NCI-H2196 treated with DMSO at 0.1 percent for 48 hours (cell line): ENCODE results near the gene CUX1.

ENCODE experiments used
- DNase-seq: peaks from one replicate; lab custom pipeline; 2025; ENCODE audit not compliant: unreplicated experiment; lab: John Stamatoyannopoulos, UW

CUX1 gene

DNA sequence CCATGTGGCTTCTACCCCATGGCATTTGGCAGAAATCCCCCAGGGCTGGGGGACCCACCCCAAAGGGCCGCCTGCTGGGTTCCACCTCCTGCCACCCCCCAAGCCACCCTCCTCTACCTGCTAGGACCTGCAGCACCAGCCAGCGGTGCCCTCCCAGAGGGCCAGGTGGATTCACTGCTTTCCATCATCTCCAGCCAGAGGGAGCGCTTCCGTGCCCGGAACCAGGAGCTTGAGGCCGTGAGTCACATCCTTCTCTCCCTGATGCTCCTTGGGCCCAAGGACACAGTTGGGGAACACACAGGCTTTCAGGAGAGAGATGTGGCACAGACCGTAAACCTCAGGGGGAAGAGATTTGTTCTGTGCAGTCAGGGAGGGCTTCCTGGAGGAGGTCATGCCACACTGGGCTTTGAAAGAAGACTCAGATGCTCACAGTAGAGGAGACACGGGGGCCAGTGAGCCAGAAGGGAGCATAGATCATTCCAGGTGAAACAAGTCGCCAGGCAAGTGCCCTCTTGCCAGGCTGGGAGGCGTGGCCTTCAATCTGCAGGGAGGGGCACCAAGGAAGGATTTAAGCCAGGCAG is 457.8 kb downstream of the CUX1 start:
- DNase-seq = no peak

GRCh38 chr7:102277901-102278300 is 460.5 kb downstream of the CUX1 start:
- DNase-seq = no peak

- peak; percentile 30 for DNase-seq
Measured at GRCh38 chr7:102279537-102280400, 462.3 kb downstream of the CUX1 start.

DNA sequence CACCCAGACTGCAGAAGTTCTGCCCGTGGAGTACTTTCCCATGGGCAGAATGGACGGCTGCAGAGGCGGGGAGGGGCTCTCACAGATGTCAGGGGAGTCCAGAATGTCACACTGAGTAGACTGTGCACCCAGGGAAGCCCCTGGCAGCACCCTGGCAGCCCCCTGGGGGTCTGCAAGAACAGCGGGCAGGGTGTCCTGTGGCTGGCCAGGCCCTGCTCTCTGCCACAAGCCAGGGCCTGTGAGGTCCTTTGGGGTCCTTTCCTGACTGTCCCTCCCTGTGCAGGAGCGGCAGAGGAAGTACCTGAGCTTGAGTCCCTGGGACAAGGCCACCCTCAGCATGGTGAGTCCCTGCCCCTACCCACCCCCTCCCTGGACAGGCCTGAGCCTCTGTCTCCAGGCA is 463.1 kb downstream of the CUX1 start:
- no peak for DNase-seq

DNA sequence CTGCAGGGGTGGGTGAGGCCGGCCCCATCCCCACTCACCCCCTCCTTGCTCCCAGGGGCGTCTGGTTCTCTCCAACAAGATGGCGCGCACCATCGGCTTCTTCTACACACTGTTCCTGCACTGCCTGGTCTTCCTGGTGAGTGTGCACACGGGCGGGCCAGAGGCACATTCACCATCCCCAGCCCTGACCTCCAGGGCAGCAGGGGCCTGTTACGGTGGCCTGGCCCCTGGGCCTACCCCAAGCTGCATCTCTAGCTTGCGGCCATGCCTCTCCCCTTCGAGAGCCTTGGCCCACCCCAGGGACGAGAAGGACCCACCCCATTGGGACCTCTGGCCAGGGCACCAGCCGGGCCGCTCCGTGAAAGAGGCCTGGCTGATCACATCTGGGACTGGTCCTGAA is 464.4 kb downstream of the CUX1 start:
- DNase-seq = no peak

GRCh38 chr7:102282465-102283362 is 465.3 kb downstream of the CUX1 start:
- DNase-seq = no peak

DNA sequence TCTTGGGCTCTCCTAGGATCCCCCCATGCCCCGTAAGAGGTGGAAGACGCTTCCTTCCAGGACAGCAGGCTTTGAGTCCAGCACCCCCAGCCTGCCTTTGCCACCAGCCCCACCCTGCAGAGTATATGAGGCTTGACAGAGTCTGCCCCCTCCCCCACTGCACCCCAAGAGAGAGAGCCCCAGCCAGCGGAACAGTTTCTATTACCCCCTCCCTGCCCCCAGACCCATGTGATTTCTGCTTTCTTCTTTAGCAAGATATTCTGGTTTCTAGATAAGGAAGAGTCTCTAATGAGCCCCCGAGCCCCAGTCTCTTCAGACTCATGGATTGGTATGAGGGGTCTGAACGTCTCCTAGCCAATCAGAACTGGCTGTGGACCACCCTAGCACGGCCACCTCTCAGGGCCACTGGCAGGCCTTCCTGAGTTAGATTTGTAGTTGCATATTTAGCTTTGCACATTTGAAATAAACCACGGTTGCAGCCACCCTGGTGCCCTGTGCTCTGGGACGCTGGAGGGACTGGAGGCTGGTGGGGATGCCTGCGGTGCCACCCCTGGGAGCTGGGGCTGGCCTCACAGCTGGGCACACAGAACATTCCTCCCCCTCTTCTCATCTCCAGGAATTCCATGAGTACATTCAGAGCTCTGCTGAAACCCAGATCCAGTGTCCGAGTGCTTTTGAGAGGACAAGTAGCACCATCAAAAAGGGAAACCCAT is 466.2 kb downstream of the CUX1 start:
- DNase-seq = no peak

- no peak for DNase-seq
Measured at GRCh38 chr7:102284399-102284798, 467.0 kb downstream of the CUX1 start.

DNA sequence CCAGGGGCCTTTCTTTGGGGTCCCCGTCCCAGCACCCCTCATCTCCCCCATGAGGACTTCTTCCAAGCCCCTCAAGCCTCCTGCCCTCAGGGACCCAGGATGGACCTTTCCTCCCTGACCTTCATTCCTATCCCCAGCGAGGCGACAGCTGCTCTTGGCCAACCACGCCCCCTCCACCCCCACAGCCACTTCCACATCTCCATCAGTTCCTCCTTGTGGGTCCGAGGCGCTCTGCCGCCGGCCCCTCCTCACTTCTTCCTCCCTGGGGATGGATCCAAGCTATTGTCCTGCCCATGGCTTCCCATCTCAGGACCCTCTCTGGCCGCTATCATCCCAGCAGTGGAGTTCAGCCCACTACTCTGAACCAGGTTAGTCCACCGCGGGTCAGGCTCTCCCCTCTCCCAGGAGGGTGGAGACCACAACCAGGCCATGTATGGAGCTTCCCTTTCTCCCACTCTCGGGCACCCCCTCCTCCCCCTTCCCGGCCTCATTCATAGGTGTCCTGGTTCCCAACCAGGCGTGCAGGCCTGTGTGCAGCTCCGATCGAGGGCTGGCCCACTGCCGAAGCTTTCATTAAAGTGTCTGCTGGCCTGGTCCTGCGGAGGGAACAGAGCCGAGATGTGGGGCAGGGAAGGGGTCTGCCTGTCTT is 467.6 kb downstream of the CUX1 start:
- no peak for DNase-seq

- no peak for DNase-seq
Measured at GRCh38 chr7:102285540-102286236, 468.3 kb downstream of the CUX1 start.

- peak; percentile 43 for DNase-seq
Measured at GRCh38 chr7:102286237-102287110, 469.0 kb downstream of the CUX1 start, which contains the start of gene SH2B2. TSS of gene SH2B2 (plus strand) at chr7:102286868. CDS start at chr7:102300551, 13,683 bp downstream.

GRCh38 chr7:102287111-102287980 is 469.9 kb downstream of the CUX1 start:
- peak; percentile 5 for DNase-seq

GRCh38 chr7:102287981-102288278 is 470.5 kb downstream of the CUX1 start:
- DNase-seq = no peak

- DNase-seq = no peak
Measured at GRCh38 chr7:102288285-102288930, 471.0 kb downstream of the CUX1 start.

- DNase-seq = no peak
Measured at GRCh38 chr7:102289057-102289456, 471.6 kb downstream of the CUX1 start.

DNA sequence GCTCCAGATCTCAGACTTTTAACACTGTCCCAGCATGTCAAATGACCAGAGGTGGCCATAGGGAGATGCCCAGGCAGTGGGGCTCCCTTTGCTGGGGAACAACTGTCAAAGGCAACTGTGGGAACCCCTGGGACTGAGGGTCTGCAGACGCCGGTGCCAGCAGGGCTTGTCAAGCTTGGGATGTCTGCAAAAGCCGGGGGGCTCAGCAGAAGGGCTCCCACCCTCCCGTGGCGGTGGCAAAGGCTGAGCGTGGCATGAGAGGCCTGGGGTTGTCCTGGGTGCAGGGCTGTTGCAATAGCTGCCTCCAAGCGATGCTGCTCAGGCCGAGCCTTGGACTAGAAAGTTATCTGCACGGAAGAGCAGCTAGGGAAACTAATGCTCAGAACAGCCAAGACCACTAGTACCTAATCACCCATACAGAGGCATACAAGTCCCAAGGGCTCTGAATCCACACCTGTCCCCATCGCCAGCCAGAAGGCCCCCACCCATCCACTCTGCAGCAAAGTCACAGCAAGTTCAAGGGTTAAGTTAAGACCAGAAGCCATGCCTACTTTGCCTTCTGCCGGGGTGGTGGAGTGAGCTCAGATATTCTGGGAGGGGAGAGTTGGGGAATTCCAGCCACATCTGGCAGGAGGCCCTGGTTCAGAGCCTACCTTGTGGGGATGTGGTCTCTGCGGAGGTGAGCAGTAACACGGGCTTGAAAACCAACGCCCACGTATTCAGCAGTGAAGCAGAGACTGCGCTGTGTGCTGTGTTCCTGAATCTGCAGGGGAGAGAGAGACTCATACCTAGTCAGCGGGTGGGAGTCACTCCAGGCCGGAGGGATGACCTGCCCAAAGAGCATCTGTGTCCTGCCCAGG is 473.9 kb downstream of the CUX1 start:
- DNase-seq = no peak

GRCh38 chr7:102291916-102292267 is 474.5 kb downstream of the CUX1 start:
- DNase-seq = no peak
